ENCODE measurements around the gene FYCO1.

- no peak for TF ChIP-seq CTCF (optimal IDR thresholded peaks at IDR 0.05 in 1 of 3, IDR thresholded peaks at IDR 0.05 in 1 of 3, conservative IDR thresholded peaks at IDR 0.05 in 1 of 3; ENCODE audit: extremely low read depth in 1 of 3, insufficient read depth in 2 of 3, low read length in 3 of 3)
- no peak for TF ChIP-seq EZH2 (IDR thresholded peaks at IDR 0.05; ENCODE audit: low read length)
Measured at GRCh38 chr3:45950131-45950530, 45.5 kb downstream of the FYCO1 start.
